ENCODE data around the gene AR. TPM values are rescaled to one million over a fixed set of nuclear protein-coding genes. Genes with fewer than 3 reads are reported as not detected.

The AR gene
- total and polyA plus RNA-seq, 2 of the 13 experiments (the other 11 are each of a cell fraction or from before 2014, with no cell fraction given) = not detected

- CTCF ChIA-PET (ENCODE audit: low intra/inter-chr PET ratio, low total read pairs) = no interaction called here
- in situ Hi-C loops (cut with HindIII; ENCODE audit: extremely low pct_ligation_motif_present, low pct_unique_long_range_greater_than_20kb) = no loop called here
- H3K27ac ChIP-seq (ENCODE audit: extremely low read length, insufficient read depth, low read length) = no peak overlapping the region
Observed at GRCh38 chrX:67613996-67614395, 70.2 kb downstream of the AR start.

GRCh38 chrX:67614423-67614822 lies 70.6 kb downstream of the AR start:
- no peak overlapping the region for H3K9ac ChIP-seq (ENCODE audit: insufficient read depth, low read depth, low read length)
- BruUV-seq (replicated peaks) = no TSS peak
- peaks cover 49% of the 10 kb centered on the region for H3K9me3 ChIP-seq (ENCODE audit: low read length)
- no peaks in the 10 kb centered on the region for H3K79me2 ChIP-seq (ENCODE audit: insufficient read depth, low read length)
- CTCF ChIA-PET (ENCODE audit: low intra/inter-chr PET ratio, low total read pairs) = no interaction called here
- no peaks in the 10 kb centered on the region for H3K36me3 ChIP-seq (replicated peaks in 1 of 2; ENCODE audit: control insufficient read depth in 1 of 2, insufficient read depth in 2 of 2, low read length in 2 of 2)
- TF ChIP-seq ASH2L (IDR thresholded peaks at IDR 0.05; ENCODE audit: insufficient read length, low read depth, low read length) = no peak
- no peak for TF ChIP-seq HMG20B (CRISPR knock-in tag; conservative IDR thresholded peaks at IDR 0.05)
- TF ChIP-seq, protein P1, sequence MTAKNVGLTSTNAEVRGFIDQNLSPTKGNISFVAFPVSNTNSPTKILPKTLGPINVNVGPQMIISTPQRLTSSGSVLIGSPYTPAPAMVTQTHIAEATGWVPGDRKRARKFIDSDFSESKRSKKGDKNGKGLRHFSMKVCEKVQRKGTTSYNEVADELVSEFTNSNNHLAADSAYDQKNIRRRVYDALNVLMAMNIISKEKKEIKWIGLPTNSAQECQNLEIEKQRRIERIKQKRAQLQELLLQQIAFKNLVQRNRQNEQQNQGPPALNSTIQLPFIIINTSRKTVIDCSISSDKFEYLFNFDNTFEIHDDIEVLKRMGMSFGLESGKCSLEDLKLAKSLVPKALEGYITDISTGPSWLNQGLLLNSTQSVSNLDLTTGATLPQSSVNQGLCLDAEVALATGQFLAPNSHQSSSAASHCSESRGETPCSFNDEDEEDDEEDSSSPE (CRISPR knock-in tag; IDR thresholded peaks at IDR 0.05) = no peak
- no peak for TF ChIP-seq ZNF138 (CRISPR knock-in tag; IDR thresholded peaks at IDR 0.05; ENCODE audit: low read depth)
- TF ChIP-seq, protein P2, sequence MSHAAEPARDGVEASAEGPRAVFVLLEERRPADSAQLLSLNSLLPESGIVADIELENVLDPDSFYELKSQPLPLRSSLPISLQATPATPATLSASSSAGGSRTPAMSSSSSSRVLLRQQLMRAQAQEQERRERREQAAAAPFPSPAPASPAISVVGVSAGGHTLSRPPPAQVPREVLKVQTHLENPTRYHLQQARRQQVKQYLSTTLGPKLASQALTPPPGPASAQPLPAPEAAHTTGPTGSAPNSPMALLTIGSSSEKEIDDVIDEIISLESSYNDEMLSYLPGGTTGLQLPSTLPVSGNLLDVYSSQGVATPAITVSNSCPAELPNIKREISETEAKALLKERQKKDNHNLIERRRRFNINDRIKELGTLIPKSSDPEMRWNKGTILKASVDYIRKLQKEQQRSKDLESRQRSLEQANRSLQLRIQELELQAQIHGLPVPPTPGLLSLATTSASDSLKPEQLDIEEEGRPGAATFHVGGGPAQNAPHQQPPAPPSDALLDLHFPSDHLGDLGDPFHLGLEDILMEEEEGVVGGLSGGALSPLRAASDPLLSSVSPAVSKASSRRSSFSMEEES (CRISPR knock-in tag; IDR thresholded peaks at IDR 0.05) = no peak
- no peak for TF ChIP-seq BORCS8-MEF2B (CRISPR knock-in tag; IDR thresholded peaks at IDR 0.05)
- TF ChIP-seq MLX (CRISPR knock-in tag; IDR thresholded peaks at IDR 0.05) = no peak
- WGBS (ENCODE audit: low lambda C conversion rate) = 31% methylated on average over 1 of the region's 1 CpG
- in situ Hi-C loops (cut with HindIII; ENCODE audit: extremely low pct_ligation_motif_present, low pct_unique_long_range_greater_than_20kb) = no loop called here
- no peak overlapping the region for H3K4me2 ChIP-seq (ENCODE audit: low read depth, low read length)
- no peaks in the 10 kb centered on the region for H3K27me3 ChIP-seq (ENCODE audit: control insufficient read depth in 1 of 2, insufficient read depth in 2 of 2, low read length in 2 of 2)
- FAIRE-seq (no peak), ATAC-seq (no peak), DNase-seq (ENCODE audit: low spot score) (no peak)
- no peaks in the 10 kb centered on the region for H4K20me1 ChIP-seq (ENCODE audit: insufficient read depth, low read length)
- H3K4me3 ChIP-seq (replicated peaks in 1 of 3; ENCODE audit: insufficient read depth in 1 of 3, low read depth in 2 of 3, low read length in 3 of 3) = no peak overlapping the region
- POLR2A ChIA-PET = no interaction called here
- no peaks in the 10 kb centered on the region for H3K4me1 ChIP-seq (ENCODE audit: insufficient read depth, low read length)
- intact Hi-C loops (cut with micrococcal nuclease; ENCODE audit: unreplicated experiment) = no loop called here
- H2AFZ ChIP-seq (ENCODE audit: low read length) = no peak overlapping the region
- H3K27ac ChIP-seq (ENCODE audit: extremely low read length, insufficient read depth, low read length) = no peak overlapping the region

More at GRCh38 chrX:67613996-67614395, 70.2 kb downstream of the AR start:
- Histone ChIP-seq H3K79me2 (ENCODE audit: insufficient read depth, low read length) (no peaks in the 10 kb centered on the region), H4K20me1 (ENCODE audit: insufficient read depth, low read length) (no peaks in the 10 kb centered on the region), H3K9me3 (ENCODE audit: low read length) (peaks cover 45% of the 10 kb centered on the region), H3K27me3 (ENCODE audit: control insufficient read depth in 1 of 2, insufficient read depth in 2 of 2, low read length in 2 of 2) (no peaks in the 10 kb centered on the region), H3K4me2 (ENCODE audit: low read depth, low read length) (no peak overlapping the region), H3K4me1 (ENCODE audit: insufficient read depth, low read length) (no peaks in the 10 kb centered on the region), H3K36me3 (replicated peaks in 1 of 2; ENCODE audit: control insufficient read depth in 1 of 2, insufficient read depth in 2 of 2, low read length in 2 of 2) (no peaks in the 10 kb centered on the region), H2AFZ (ENCODE audit: low read length) (no peak overlapping the region), H3K9ac (ENCODE audit: insufficient read depth, low read depth, low read length) (no peak overlapping the region), H3K4me3 (replicated peaks in 1 of 3; ENCODE audit: insufficient read depth in 1 of 3, low read depth in 2 of 3, low read length in 3 of 3) (no peak overlapping the region)
- FAIRE-seq (no peak), ATAC-seq (no peak), DNase-seq (ENCODE audit: low spot score) (no peak)
- BruUV-seq (replicated peaks) = no TSS peak
- intact Hi-C loops (cut with micrococcal nuclease; ENCODE audit: unreplicated experiment) = no loop called here
- POLR2A ChIA-PET = no interaction called here
- WGBS (ENCODE audit: low lambda C conversion rate) = 20% methylated on average over 2 of the region's 2 CpGs
- TF ChIP-seq KLF12 (CRISPR knock-in tag; IDR thresholded peaks at IDR 0.05; ENCODE audit: borderline replicate concordance) (no peak), ZNF256 (CRISPR knock-in tag; conservative IDR thresholded peaks at IDR 0.05) (no peak), TAF1 (CRISPR knock-in tag; IDR thresholded peaks at IDR 0.05) (no peak), SMAD1 (CRISPR knock-in tag; IDR thresholded peaks at IDR 0.05; ENCODE audit: borderline replicate concordance, low read depth) (no peak), BHLHE40 (IDR thresholded peaks at IDR 0.05; ENCODE audit: low read length) (no peak), ATM (IDR thresholded peaks at IDR 0.05; ENCODE audit: borderline replicate concordance) (no peak)
- TF ChIP-seq, protein P3, sequence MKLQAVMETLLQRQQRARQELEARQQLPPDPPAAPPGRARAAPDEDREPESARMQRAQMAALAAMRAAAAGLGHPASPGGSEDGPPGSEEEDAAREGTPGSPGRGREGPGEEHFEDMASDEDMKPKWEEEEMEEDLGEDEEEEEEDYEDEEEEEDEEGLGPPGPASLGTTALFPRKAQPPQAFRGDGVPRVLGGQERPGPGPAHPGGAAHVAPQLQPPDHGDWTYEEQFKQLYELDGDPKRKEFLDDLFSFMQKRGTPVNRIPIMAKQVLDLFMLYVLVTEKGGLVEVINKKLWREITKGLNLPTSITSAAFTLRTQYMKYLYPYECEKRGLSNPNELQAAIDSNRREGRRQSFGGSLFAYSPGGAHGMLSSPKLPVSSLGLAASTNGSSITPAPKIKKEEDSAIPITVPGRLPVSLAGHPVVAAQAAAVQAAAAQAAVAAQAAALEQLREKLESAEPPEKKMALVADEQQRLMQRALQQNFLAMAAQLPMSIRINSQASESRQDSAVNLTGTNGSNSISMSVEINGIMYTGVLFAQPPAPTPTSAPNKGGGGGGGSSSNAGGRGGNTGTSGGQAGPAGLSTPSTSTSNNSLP (IDR thresholded peaks at IDR 0.05; ENCODE audit: low read depth, low read length) = no peak
